BJ (cell line): Measurements from ENCODE around the gene PRKAR1B. TPM values are rescaled to one million over a fixed set of nuclear protein-coding genes. Genes with fewer than 3 reads are reported as not detected.

Experiments used
- CTCF ChIA-PET: fragments of 350-600 bp; formaldehyde crosslinking; extraction: SDS; loops from one replicate; lab custom pipeline; 2021; ENCODE audit warnings: antibody characterized with exemption, inconsistent platforms; lab: Yijun Ruan, JAX
- POLR2A ChIA-PET: fragments of 300-600 bp; sonication (Branson Sonifier 250); formaldehyde crosslinking; extraction: SDS; loops from one replicate; lab custom pipeline; 2021; ENCODE audit warnings: antibody characterized with exemption; lab: Charles Lee
- DNase-seq: peaks from one replicate; pipeline ENCODE4 v3.0.0-alpha.2; 2011; ENCODE audit warnings: low read depth
- H3K27me3 ChIP-seq: 2 replicates; pipeline ENCODE4 v1.6.0; 2011; ENCODE audit warnings: low read length; ENCODE audit not compliant: control insufficient read depth, insufficient read depth
- H3K36me3 ChIP-seq: 2 replicates; pipeline ENCODE4 v1.5.1; 2011; ENCODE audit warnings: low read length; ENCODE audit not compliant: control insufficient read depth, insufficient read depth
- H3K4me3 ChIP-seq: 2 replicates; pipeline ENCODE4 v1.5.1; 2011; ENCODE audit warnings: low read depth, mild to moderate bottlenecking, control low read depth, low read length
- polyA plus RNA-seq: library from polyadenylated mRNA; depleted of rRNA; stranded (reverse); fragments of >200 nt; gene quantifications from 2 replicates; pipeline ENCODE4 v1.2.3, GENCODE V29; 2011
- TF ChIP-seq, protein P1 (sequence below): IDR thresholded peaks from 2 replicates; pipeline ENCODE4 v1.5.1; 2011; ENCODE audit warnings: low read depth, mild to moderate bottlenecking, control low read depth, inconsistent platforms, low read length, moderate library complexity; ENCODE audit not compliant: insufficient read depth

PRKAR1B gene
- polyA plus RNA-seq, 1 experiment, result 7.4 TPM

DNA sequence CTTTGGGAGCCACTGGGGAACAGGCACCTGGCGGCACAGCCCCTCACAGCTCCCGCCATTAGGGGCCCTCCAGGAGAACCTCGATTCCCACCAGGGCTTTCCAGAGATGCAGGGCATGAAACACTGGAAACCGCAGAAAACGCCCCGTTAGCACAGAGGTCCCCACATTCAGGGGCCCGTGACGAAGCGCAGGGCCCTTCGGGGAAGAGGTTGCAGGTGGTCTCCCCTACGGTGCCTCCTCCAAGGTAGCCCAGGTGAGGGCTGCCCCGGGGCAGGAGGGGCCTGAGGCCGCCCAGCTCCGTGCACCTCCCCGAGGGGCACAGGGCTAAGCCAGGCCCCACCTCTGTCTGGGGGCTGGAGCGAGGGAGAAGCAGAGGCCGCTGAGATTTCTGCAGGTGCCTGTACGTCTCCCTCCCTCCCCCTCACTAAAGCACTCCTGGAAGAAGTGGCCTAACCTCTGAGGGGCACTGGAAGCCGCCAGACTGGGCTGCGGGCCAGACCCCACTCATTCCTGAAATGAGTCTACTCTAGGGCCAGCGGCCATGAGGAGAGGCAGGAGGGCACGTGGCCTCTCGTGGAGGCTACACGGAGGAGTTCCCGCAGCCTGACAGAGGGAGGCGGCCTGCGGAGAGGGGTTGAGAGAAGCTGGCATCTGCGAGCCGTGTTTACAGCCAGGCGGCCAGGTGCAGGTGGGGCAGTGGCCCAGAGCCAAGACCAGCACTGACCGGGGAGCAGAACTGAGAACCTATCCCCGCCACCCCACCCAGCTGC is 214.4 kb downstream of the PRKAR1B start:
- no peak for DNase-seq
- POLR2A ChIA-PET, result no interaction called here
- no peaks in the 10 kb centered on the region for H3K27me3 ChIP-seq
- H3K36me3 ChIP-seq, result peaks cover 16% of the 10 kb centered on the region
- no peak overlapping the region for H3K4me3 ChIP-seq
- TF ChIP-seq, protein P1, sequence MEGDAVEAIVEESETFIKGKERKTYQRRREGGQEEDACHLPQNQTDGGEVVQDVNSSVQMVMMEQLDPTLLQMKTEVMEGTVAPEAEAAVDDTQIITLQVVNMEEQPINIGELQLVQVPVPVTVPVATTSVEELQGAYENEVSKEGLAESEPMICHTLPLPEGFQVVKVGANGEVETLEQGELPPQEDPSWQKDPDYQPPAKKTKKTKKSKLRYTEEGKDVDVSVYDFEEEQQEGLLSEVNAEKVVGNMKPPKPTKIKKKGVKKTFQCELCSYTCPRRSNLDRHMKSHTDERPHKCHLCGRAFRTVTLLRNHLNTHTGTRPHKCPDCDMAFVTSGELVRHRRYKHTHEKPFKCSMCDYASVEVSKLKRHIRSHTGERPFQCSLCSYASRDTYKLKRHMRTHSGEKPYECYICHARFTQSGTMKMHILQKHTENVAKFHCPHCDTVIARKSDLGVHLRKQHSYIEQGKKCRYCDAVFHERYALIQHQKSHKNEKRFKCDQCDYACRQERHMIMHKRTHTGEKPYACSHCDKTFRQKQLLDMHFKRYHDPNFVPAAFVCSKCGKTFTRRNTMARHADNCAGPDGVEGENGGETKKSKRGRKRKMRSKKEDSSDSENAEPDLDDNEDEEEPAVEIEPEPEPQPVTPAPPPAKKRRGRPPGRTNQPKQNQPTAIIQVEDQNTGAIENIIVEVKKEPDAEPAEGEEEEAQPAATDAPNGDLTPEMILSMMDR, result no peak
- CTCF ChIA-PET, result no interaction called here

DNA sequence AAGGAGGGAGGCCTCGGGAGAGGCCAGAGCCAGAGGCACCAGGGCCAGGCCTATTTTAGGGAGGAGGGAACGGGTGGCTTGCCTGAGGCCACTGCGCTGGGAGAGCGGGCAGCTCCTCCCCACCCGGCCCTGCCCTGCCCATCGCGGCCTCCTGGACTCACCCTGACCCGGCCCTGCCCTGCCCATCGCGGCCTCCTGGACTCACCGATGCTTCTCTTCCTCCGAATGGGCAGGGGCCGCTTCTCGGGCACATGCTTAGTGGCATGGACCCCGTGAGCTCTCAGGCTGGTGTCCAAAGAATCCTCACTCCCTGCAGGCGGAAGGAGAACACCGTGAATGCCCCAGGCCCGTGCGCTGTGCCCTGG is 215.0 kb downstream of the PRKAR1B start:
- TF ChIP-seq, protein P1, result no peak
- Histone ChIP-seq H3K27me3 (no peaks in the 10 kb centered on the region), H3K4me3 (no peak overlapping the region), H3K36me3 (peaks cover 18% of the 10 kb centered on the region)
- CTCF ChIA-PET, result no interaction called here
- no peak for DNase-seq
- POLR2A ChIA-PET, result no interaction called here

DNA sequence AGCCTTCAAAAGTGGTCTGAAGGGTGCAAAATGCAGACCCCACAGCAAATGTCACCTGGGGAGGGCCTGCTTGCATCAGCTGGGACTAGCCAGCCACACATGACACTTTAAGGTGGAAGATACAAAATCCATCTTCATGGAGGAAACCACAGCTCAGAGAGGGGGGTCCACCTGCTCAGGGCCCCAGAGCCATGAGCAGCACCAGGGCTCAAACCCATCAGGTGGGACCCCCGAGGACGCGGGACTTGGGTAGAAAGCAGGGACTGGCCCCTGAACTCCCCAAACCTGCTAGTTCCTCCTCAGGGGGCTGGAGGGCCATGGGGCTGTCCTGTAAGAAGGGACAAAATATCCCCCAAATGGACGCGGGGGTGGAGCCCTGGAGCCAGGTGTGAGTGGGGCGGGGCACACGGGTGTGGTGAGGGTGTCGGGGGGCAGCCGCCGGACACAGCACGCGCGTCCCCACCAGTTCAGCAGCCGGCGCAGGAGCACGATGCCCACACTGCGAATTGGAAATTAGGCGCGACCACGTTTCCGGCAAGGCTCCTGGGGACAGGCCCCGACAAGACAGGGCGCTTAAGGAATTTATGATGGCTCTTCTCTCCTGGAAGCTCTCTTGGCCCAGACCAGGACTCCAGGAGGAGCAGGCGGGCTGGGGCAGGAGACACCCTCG is 215.5 kb downstream of the PRKAR1B start:
- no peak for DNase-seq
- CTCF ChIA-PET, result no interaction called here
- no peak overlapping the region for H3K4me3 ChIP-seq
- no peaks in the 10 kb centered on the region for H3K27me3 ChIP-seq
- TF ChIP-seq, protein P1, result no peak
- POLR2A ChIA-PET, result no interaction called here
- H3K36me3 ChIP-seq, result peaks cover 20% of the 10 kb centered on the region

DNA sequence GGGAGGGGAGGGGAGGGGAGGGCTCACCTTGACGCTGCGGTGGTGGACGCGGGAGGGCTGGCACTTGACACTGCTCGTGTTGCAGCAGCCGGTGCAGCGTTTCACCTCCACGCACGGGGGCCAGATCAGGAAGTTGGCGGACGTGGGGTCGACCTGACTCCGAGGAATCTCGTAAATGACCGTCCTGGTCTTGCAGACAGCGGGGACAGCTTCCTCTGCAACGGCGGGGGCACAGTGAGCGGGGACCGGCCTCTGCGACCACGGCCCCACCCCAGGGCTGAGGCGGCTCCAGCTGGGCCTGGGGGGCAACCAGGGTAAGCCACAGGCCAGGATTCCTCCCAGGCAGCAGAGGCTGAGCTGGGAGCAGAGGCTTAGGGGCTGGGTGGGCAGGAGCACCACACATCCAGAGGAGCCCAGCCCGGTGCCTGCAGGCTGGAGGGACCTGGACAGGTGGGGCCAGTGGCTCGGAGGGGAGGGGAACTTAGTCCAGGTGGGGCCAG is 216.2 kb downstream of the PRKAR1B start:
- TF ChIP-seq, protein P1, result no peak
- ChIA-PET CTCF (no interaction called here), POLR2A (no interaction called here)
- no peak overlapping the region for H3K4me3 ChIP-seq
- peaks cover 24% of the 10 kb centered on the region for H3K36me3 ChIP-seq
- DNase-seq, result no peak
- H3K27me3 ChIP-seq, result no peaks in the 10 kb centered on the region

DNA sequence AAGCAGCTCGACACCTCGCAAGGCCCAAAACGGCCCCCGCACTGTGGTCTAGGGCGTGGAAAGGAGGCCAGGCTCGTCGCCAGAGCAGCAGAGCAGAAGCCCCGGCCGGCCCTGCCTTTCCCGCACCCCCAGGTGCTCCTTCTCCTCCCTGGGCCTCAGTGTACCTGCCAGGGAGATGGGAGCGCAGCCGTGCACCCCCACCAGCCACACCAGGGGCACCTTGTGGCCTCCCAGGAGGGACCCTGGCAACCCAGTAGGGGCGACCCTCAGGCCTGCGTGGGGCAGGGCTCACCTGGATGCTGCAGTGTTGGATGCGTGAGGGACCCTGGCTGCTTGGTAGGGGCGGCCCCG is 217.0 kb downstream of the PRKAR1B start:
- POLR2A ChIA-PET, result no interaction called here
- TF ChIP-seq, protein P1, result no peak

More for the DNA sequence above, 217.0 kb downstream of the PRKAR1B start:
- no peaks in the 10 kb centered on the region for H3K27me3 ChIP-seq
- H3K4me3 ChIP-seq, result no peak overlapping the region
- no peak for DNase-seq
- CTCF ChIA-PET, result no interaction called here
- H3K36me3 ChIP-seq, result peaks cover 27% of the 10 kb centered on the region
